Pancreas (tissue), 10 donors: ENCODE data around the gene SORL1. TPM values are rescaled to one million over a fixed set of nuclear protein-coding genes. Genes with fewer than 3 reads are reported as not detected.

Experiments used
- ATAC-seq, 4 donors: fragments of 200-7000 bp; cut with Tn5 transposase; one replicate each; pipeline versions ENCODE4 v1.8.0 to v1.9.1; 2020; ENCODE audit warnings: mild to moderate bottlenecking in 4 of 4, moderate library complexity in 4 of 4
- DNase-seq, 6 donors: peaks; one replicate each; pipeline ENCODE4 v3.0.0-alpha.2; 2020
- FAIRE-seq: peaks from 2 replicates; lab custom pipeline; 2012; peaks lifted over from hg19 to GRCh38; lab: Jason Lieb, UNC
- H3K27ac ChIP-seq, 4 donors: fragments of 200-600 bp; sonication (generic); 1 replicate in 3 of 4; 2 replicates in 1 of 4; pipeline versions ENCODE4 v1.5.0 to v1.8.0; 2020
- H3K27me3 ChIP-seq, 4 donors: fragments of 200-600 bp; one replicate each; pipeline ENCODE4 v1.8.0; 2021
- H3K36me3 ChIP-seq, 3 donors: fragments of 200-600 bp; sonication (generic) in 1 of 3; one replicate each; pipeline versions ENCODE4 v1.5.0 to v1.8.0; 2020 to 2021
- H3K4me1 ChIP-seq, 3 donors: fragments of 200-600 bp; one replicate each; pipeline ENCODE4 v1.8.0; 2021
- H3K4me3 ChIP-seq, 4 donors: fragments of 200-600 bp; sonication (generic) in 2 of 4; one replicate each; pipeline versions ENCODE4 v1.5.0 to v1.8.0; 2020 to 2021
- H3K9me3 ChIP-seq, 4 donors: fragments of 200-600 bp; one replicate each; pipeline ENCODE4 v1.8.0; 2021
- CTCF ChIP-seq, 4 donors: fragments of 200-600 bp; sonication (generic) in 3 of 4; IDR thresholded peaks; one replicate each; pipeline versions ENCODE4 v1.5.0 to v1.8.0; 2021; ENCODE audit warnings: antibody characterized with exemption in 4 of 4
- WGBS, 2 donors: extraction: QIAGEN DNeasy Blood & Tissue Kit; methylation state at CpG; one replicate each; pipeline ENCODE4 v1.1.7; 2013; 5-methylcytosine and 5-hydroxymethylcytosine counted together
- intact Hi-C, 3 donors: fragments of 100-400 bp; cut with DNase I; formaldehyde crosslinking; loops; one replicate each; pipeline versions ENCODE4 v1.11.1 to v1.14.2; 2022
- polyA plus RNA-seq, 2 donors: library from polyadenylated mRNA; stranded (reverse); fragments of 200-250 nt; gene quantifications; one replicate each; pipeline ENCODE4 v1.2.3, GENCODE V29; 2013
- total RNA-seq, 6 donors: library from RNA; stranded (reverse); fragmentation: NEBNext Ultra II Directional in 4 of 6; extraction: Animal tissue kit (Norgen Biotek cat#: 25700) in 4 of 6; gene quantifications; one replicate each; pipeline versions ENCODE4 v1.2.1 to v1.2.4, GENCODE V29; 2021 to 2023
- donor health status: healthy with polysubstance abuse.
- donor health status: DM: no; HTN: no; CAD: no; lungs with moderate emphysema.
- donor health status: DM: no; HTN: no; CAD: no.
- donor health status: control.
- donor health status: control.
- donor health status: Bipolar disorder and iron deficiency.
- donor health status: DM: yes; HTN: yes; CAD: no.
- donor health status: DM: no; HTN: no; CAD: no.
- donor health status: DM: no; HTN: no; CAD: no.
- donor health status: DM: yes; HTN: yes; CAD: no.

Gene SORL1
- total and polyA plus RNA-seq, 8 donors = 2.7 to 47.5 (median 15.5) TPM

- no peaks in the 10 kb centered on the region for H3K27me3 ChIP-seq
- no peak for TF ChIP-seq CTCF (IDR thresholded peaks at IDR 0.05)
- H3K27ac ChIP-seq = peak overlapping the region in 1 of 4 donors; percentile 25
- no peak for FAIRE-seq
- no peak for ATAC-seq
- no peak for DNase-seq
- WGBS, 2 donors = 73 to 78% methylated on average over 5 of the region's 5 CpGs
- H3K4me3 ChIP-seq = no peak overlapping the region
- intact Hi-C loops = no loop called here
- H3K9me3 ChIP-seq = no peaks in the 10 kb centered on the region
- no peaks in the 10 kb centered on the region for H3K36me3 ChIP-seq
- no peaks in the 10 kb centered on the region for H3K4me1 ChIP-seq
These were observed 123.8 kb downstream of the SORL1 start for GRCh38 chr11:121575963-121576290.

GRCh38 chr11:121576531-121576930 lies 124.4 kb downstream of the SORL1 start:
- H3K27ac ChIP-seq = peak overlapping the region in 1 of 4 donors; percentile 7
- H3K27me3 ChIP-seq = no peaks in the 10 kb centered on the region
- intact Hi-C loops = no loop called here
- WGBS, 2 donors = 62 to 73% methylated on average over 7 of the region's 7 CpGs
- H3K36me3 ChIP-seq = no peaks in the 10 kb centered on the region
- H3K4me1 ChIP-seq = no peaks in the 10 kb centered on the region
- TF ChIP-seq CTCF (IDR thresholded peaks at IDR 0.05) = no peak
- FAIRE-seq (no peak), ATAC-seq (peak in 2 of 4 donors; percentile 5 to 56), DNase-seq (no peak)
- H3K9me3 ChIP-seq = no peaks in the 10 kb centered on the region
- no peak overlapping the region for H3K4me3 ChIP-seq

GRCh38 chr11:121577106-121577848 lies 125.2 kb downstream of the SORL1 start:
- WGBS, 2 donors = 43 to 46% methylated on average over 16 of the region's 16 CpGs
- intact Hi-C loops = no loop called here
- Histone ChIP-seq H3K27ac (peak overlapping the region in 1 of 4 donors; percentile 7), H3K9me3 (no peaks in the 10 kb centered on the region), H3K27me3 (no peaks in the 10 kb centered on the region), H3K4me3 (no peak overlapping the region), H3K36me3 (no peaks in the 10 kb centered on the region), H3K4me1 (no peaks in the 10 kb centered on the region)
- FAIRE-seq (no peak), DNase-seq (no peak), ATAC-seq (no peak)
- no peak for TF ChIP-seq CTCF (IDR thresholded peaks at IDR 0.05)

GRCh38 chr11:121578251-121578976 lies 126.3 kb downstream of the SORL1 start:
- Histone ChIP-seq H3K4me1 (no peaks in the 10 kb centered on the region), H3K36me3 (no peaks in the 10 kb centered on the region), H3K9me3 (no peaks in the 10 kb centered on the region), H3K27me3 (no peaks in the 10 kb centered on the region), H3K27ac (no peak overlapping the region), H3K4me3 (no peak overlapping the region)
- 59 to 74% methylated on average over 10 of the region's 10 CpGs for WGBS, 2 donors
- intact Hi-C loops = no loop called here
- peak in 2 of 4 donors; percentile 8 to 27 for ATAC-seq
- FAIRE-seq = no peak
- TF ChIP-seq CTCF (IDR thresholded peaks at IDR 0.05) = no peak
- no peak for DNase-seq

GRCh38 chr11:121580154-121580553 lies 128.0 kb downstream of the SORL1 start:
- DNase-seq = no peak
- H3K36me3 ChIP-seq = no peaks in the 10 kb centered on the region
- intact Hi-C loops = no loop called here
- ATAC-seq = no peak
- no peaks in the 10 kb centered on the region for H3K9me3 ChIP-seq
- no peak for TF ChIP-seq CTCF (IDR thresholded peaks at IDR 0.05)
- 65 to 84% methylated on average over 4 of the region's 4 CpGs for WGBS, 2 donors
- H3K4me3 ChIP-seq = no peak overlapping the region
- H3K4me1 ChIP-seq = no peaks in the 10 kb centered on the region
- no peaks in the 10 kb centered on the region for H3K27me3 ChIP-seq
- no peak overlapping the region for H3K27ac ChIP-seq
- FAIRE-seq = no peak
